ENCODE measurements around the gene FAM83G.
"Not testable (repeated sequence)": the region's sequence is repeated elsewhere in the genome, so short reads cannot be mapped to it uniquely, and the experiment has no call there.

Gene FAM83G

DNA sequence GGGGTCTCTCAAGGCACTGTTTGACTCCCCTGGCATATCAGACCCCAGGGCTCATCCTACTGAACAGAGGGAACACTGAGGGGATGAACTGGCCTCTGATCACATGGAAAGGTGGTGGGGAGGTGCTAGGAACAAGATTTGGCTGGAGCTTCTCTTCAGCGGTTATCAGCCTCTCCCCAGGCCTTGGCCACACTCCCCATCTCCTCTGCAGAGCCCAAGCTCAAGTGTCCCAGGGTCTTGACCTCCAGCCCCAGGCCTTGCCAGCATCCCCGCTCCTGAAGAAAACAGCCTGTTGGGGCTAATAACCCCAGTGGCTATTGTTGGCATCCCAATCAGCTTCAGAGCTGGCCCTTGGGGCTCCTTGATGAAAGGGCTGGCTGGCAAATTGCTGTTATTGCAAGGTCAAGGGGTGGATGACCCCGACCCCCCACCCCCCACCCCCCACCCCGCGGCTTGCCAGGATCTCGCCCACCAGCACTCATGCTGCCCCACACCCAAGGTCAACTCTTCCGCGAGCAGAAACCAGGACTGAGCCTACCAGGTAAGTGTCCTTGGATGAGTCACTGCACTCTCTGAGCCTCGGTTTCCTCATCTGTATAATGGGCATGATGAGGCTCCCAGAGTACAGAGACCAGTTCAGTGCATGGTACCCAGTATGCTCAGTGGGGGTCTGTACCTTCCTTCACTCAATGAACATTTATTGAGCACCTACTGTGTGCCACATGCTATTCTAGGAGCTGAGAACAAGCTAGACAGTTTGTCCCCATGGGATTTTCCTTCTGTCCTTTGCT lies 18.8 kb upstream of the FAM83G start:
- DNase-seq: no peak

DNA sequence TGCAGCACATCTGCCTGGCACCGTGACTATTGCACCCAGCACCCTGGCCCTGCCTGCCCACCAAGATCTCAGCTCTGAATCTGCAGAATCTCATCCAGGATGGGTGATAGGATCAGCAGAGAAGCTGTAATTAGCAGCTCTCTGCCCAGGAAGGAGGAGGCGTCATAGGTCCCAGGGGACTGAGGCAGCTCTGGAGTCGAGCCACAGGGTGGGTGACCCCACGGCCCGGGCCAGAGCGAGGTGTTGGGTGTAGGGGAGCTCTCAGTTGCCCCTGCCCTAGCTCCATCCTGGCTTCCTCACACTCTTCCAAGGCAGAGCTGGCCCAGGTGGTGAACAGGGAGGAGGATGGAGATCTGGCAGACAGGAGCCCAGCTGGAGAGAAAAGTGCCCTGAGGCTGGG lies 18.2 kb upstream of the FAM83G start:
- DNase-seq: no peak

DNA sequence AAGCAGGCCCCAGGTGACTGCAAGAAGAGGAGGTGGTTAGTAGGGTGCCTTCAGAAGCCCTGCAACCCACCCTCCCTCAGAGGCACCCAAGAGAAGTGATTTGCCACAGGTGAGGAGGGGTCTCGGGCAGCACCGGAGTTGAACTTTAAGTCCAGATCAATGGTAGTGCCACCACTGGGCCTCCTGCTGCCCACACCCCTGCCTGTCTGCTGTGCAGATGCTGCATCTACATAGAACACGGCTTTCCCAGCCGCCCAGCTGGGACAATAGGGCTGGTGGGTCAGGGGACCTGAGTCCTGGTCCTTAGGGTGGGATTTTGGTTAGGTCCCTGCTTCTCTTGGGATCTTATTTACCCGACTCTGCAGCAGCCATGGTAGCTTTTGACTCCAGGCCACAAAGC lies 17.6 kb upstream of the FAM83G start:
- DNase-seq: no peak

DNA sequence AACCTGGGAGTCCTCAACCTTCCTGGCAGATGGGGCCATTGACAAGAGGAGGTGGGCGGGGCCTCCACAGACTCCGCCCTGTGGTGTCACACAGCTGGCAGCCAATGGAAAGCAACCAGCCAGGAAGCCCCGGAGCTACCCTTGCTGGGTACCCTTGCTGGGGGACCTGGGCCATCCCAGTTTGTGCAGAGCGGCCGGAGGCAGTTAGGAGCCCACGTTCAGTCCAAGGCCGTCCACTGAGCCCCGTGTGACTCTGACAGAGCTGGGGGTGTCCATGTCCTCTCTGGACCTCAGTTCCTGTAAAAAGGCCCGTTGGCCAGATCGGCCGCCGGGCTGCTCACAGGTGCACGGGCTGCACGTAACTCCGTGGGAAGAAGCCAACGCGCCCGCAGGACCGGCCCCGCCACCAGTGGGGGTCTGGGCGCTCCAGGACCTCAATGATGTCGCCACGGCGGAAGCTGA lies 17.1 kb upstream of the FAM83G start:
- no peak for DNase-seq

DNA sequence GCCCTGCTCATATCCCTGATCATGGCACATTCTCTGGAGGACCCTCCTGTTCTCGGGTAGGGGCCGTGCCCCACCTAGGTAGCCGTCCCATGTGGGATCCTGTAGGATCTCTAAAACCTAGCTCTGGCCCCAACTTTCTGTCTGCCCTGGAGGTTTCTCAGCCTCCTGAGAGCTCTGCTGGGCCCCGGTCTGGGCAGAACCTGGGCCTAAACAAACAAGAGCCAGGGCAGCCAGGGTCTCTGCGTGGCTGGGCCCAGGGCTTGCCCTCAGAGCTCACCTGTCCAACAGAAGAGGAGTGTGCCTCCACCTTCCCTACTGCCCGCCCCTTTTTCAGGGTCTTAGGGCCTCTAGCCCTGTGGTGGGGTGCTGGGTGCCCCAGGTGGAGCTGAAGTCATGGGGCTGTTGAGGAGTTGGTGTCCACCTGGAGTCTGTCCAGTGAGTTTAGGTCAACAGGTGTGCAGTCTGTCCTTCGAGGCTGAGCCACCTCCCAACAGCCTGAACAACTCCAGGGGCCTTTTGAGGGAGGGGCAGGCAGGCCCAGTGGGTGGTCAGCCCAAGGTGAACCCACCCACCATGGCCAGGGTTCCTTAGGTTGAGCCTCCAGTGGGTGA lies 16.6 kb upstream of the FAM83G start:
- not testable (repeated sequence) for DNase-seq

DNA sequence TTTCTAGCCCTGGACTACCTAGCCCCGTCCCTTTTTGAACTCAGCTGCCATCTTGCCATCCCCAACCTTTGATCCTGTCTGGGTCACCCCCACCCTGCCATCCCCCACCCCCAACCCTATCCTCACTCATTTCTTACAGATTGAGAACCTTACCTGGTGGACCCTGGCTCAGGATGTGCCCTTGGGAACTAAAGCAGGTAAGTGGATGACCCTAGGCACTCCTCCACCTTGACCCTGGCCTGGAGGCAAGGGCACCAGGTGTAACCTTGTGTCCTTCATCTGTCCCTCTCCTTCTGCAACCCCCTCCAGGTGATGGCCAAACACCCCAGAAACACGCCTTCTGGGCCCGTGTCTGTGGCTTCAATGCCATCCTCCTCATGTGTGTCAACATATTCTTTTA lies 15.5 kb upstream of the FAM83G start:
- no peak for DNase-seq

DNA sequence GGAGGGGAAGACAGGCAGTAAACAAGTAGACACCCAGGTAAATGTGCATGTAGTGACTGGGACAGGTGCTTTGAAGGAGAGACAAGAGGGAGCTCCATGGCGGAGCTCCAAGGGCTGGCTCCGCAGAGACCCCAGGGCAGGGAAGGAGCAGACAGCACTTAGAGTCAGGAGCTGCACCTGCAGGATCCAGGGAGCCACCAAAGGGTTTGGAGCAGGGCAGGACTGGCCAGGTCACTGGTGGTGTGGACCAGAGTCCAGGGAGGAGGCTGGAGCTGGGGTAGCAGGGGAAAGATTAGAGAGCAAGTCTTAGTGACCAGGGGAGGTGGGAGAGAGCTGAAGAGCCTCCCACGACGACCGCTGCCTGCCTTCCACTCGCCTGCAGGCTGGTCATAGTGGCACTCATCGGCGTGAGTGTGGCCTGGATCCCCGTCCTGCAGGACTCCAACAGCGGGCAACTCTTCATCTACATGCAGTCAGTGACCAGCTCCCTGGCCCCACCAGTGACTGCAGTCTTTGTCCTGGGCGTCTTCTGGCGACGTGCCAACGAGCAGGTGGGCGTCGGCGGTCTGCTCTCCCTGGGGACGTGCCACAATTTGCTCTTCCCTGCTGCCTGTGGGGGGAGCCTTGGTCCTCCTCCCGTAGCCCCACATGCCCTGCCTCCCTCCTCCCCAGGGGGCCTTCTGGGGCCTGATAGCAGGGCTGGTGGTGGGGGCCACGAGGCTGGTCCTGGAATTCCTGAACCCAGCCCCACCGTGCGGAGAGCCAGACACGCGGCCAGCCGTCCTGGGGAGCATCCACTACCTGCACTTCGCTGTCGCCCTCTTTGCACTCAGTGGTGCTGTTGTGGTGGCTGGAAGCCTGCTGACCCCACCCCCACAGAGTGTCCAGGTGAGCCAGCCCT lies 14.7 kb upstream of the FAM83G start:
- no peak for DNase-seq

DNA sequence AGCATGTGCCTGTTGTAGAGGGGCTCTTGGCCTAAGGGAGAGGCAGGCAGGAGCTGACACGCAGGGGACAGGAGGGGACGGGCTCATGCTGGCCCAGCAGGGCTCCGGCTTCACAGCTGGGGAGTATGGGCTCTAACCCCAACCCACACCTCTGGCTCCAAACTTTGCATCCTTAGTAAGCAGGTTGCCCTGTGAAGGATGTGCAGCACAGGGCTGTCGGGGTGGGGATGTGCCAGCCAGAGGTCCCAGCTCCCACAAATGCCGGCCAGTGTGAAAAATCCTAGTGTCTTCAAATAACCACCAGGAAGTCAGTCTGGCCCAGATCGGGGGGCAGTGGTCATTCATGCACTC lies 14.0 kb upstream of the FAM83G start:
- no peak for DNase-seq

DNA sequence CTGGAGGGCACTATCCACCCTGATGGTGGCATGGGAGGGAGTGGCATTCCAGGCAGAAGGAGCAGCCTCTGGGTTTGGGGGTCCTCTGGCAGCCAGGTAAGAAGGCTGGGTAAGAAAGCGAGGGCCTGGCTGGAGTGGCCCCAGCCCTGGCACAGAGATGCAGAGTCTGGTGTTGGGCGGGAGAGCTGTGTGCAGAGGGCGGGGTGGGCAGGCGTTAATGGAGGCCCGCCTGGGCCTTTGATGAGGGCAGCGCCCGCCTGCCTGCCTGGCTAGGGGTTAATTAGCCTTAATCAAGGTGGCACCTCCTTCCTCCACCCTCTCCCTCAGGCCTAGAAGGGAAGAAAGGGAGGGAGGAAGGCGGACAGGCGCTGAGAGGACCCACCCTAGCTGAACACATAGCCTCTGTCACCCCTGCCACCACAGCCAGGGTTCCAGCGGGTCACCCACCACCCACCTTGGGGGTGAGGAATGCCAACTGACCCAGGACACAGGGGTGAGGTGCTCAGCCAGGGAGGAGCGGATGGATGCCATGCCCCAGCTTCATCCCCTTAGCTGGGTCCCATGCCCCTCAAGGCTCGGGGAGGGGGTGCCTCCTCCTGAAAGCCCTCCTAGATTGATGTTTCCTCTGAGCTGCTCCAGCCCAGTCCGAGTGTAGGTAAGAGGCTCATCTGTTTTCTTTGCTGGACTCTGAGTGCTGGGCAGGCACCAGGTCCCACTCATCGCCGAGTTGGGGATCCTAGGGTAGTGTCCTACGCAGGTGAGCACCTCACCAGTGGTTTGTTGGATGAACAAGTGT lies 13.4 kb upstream of the FAM83G start:
- DNase-seq: no peak

DNA sequence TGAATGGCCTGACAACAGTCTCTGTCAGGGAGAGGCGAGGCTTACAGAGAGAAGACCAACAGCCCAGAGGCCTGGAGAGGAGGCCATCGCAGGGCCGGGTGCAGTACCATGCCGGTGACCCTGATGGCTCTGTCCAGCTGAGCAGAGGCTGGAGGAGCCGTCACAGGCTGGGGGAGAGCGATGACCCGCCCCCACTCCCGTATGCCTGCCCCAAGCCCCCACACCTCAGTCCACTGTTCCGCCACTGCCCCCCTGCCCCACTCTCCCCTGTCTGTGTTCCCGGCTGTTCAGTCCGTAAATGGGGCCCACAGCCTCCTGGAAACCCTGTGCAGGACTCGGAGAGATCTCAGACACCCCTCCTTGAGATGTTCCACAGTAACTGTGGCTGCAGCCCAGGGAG lies 12.8 kb upstream of the FAM83G start:
- DNase-seq: no peak

DNA sequence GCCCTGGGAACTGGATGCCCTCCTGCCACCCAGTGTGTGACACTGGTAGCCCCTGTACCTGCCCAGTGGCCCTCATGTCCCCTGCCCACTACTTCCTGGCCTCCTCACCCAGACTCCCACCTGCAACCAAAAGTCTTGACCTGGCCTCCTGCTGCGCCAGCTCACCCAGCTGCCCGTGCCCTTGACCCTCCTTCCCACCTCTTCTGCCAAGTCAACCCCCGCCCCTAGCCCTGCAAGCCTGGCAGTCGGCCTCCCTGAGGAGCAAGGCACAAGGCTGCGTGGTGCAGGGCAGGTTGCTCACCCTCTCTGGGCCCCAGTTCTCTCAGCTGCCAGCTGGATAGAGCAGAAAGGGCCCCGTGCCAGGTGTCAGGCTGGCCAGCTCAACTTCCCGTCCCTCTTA lies 12.3 kb upstream of the FAM83G start:
- no peak for DNase-seq

DNA sequence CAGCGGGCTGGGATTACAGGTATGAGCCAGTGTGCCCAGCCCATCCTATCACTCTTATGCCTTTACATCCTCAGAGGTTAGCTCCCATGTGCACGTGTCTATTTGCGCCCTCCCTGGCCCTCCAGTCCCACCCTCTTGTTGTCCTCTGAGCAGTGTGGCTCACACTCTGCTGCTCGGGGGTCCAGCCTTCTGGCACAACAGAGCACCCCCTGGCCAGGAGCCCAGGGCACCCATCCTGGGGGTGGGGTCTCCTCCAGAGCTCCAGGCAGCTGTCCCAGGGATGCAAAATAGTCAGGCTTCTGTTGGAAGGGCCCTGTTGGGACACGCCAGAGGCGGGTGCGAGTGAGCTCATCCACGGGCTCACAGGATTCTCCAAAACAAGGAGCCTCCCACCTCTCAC lies 11.7 kb upstream of the FAM83G start:
- DNase-seq: no peak

DNA sequence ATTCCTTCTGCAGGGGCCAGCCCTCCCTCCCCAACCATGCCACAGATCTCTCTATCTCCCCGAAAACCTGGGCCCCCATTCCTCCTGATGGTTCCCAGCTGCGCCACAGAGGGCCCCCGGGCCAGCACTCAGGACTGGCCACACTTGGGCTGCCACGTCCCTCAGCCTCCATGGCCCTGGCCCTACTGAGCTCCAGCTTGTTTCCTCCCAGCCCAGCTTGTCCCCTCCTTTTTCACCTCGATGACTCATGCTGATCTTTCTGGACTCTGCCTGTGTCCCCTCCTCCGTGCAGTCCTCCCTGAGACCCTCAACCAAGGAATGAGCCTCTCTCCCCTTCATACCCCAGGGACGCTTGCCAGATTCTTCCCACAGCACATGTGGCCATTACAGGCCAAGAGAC lies 10.9 kb upstream of the FAM83G start:
- DNase-seq: no peak

DNA sequence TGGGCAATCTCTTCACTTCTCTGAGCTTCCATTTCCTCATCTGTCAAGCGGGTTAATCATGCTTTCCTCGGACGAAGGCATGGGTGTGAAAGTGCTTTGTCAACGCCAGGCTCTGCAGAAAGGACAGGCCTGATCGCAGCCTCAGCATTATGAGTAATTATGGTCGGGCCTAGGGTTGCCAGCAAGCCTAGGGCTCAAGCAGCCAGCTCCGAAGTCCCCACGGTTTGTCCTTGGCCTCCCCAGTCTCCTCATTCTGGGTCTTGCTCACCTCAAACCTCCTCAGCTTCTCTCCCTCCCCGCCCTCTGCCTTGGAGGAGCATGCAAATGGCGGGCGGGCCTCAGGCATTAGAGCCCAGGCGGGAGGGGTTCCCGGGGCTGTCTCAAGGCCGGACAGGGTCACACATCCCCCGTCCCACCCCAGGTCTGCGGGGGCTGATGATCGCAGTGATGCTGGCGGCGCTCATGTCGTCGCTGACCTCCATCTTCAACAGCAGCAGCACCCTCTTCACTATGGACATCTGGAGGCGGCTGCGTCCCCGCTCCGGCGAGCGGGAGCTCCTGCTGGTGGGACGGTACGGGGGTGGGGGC lies 10.2 kb upstream of the FAM83G start:
- no peak for DNase-seq

DNA sequence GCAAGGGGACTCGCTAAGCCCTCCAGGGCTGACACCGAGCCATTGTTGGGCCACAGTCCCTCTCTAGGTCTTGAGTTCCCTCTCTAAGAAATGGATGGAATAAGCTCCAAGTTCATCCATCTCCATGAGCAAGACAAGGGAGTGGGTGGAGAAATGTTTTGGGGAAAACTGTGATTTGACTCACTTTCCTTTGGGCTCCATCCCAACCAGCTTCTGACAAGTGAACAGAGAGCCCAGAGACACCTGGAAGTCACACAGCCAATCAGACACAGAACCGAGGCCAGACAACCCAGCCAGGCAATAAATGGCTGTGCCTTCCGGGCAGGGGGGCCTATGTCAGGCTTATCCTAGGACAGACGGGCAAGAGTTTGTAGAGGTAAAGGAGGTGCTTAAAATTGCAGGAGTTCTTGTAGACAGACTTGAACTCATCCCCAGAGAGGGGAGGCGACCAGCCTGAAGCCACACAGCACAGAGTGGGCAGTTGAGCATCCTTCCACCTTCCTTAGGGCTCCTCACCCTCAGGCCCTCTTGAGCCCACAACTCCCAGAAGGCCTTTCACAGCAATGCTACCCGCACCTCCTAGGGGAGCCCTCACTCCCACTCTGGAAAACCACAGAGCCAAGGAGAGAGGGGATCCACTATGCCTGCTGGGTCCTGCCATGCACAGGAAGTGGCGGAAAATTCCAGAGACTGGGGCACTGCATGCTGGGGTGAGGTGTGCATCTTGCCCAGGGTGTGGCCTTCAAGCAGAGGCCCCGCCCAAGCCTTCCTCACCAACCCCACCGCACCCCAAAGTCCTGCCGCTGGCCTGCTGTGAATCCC lies 9.5 kb upstream of the FAM83G start:
- DNase-seq: no peak

DNA sequence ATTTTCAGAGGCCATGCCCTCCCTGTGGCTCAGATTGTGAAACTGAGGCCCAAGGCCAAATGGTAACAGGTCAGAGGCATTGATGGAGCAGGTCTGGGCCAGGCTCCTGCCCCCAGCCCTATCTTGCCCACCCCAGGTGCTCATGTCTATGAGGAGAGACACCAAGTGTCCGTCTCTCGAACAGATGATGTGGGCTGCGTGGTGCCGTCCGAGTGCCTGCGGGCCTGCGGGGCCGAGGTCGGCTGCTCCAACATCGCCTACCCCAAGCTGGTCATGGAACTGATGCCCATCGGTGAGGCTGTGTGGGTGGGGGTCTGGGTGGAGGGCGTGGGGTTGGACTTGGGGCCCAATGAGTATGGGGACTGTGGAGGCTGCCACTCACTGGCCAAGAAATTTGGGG lies 8.7 kb upstream of the FAM83G start:
- no peak for DNase-seq

DNA sequence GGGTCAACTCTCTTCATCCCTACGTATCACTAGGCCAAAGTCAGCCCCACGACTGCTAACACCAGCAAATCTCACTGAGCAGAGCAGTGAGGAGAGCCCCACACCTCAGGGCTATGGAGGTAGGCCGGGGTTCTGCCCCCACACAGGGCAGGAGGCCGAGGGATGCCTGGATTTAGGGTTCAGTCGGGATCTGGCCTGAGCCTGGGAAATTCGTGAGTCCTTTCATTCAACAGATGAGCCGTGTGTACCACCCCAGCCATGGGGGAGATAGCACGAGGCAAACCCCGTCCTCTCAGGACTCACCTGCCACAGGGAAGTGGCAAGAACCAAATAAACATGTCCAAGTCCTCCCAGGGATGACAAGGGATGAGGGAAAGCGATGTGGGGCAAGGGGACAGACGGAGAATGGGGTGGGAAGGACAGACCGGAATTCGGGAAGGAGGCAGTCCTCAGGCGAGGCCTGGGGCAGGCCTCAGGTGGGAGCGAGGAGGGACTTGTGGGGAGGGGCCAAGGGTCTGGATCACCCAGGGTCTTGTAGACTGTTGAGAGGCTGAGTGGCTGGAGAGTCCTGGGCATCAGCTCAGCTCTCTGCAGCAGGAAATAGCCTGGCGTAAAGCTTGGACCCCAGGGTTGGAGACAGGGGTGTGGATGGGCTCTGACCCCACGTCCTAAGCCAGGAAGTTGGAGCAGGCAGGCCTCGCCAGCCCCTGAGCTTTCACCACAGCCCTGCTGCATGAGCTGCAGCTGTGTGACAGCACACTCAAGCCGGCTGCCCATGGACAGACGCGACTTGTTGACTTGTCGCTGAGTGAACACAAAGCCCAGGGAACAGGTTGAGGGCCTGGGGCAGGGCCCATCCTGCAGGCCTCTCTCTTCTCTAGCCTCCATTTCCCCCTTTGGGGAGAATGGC lies 7.9 kb upstream of the FAM83G start:
- DNase-seq: no peak

DNA sequence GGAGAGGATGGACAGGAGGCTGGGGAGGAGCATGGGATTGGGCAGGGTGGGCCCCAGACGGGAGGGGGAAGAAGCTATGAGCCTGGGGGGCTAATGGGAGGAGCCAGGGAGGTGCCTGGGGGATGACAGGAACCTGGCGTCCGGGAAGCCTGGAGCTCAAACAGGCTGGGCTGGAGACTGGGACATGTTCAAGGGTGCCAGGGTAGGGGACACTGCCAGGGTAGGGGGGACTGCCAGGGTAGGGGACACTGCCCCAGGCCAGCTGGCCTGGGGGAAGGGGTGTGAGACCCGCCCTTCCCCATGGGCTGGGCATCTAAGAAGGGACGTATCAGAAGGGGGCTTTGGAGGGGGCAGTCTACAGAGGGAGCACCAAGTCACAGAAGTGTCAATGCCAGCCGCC lies 7.0 kb upstream of the FAM83G start:
- DNase-seq: no peak

DNA sequence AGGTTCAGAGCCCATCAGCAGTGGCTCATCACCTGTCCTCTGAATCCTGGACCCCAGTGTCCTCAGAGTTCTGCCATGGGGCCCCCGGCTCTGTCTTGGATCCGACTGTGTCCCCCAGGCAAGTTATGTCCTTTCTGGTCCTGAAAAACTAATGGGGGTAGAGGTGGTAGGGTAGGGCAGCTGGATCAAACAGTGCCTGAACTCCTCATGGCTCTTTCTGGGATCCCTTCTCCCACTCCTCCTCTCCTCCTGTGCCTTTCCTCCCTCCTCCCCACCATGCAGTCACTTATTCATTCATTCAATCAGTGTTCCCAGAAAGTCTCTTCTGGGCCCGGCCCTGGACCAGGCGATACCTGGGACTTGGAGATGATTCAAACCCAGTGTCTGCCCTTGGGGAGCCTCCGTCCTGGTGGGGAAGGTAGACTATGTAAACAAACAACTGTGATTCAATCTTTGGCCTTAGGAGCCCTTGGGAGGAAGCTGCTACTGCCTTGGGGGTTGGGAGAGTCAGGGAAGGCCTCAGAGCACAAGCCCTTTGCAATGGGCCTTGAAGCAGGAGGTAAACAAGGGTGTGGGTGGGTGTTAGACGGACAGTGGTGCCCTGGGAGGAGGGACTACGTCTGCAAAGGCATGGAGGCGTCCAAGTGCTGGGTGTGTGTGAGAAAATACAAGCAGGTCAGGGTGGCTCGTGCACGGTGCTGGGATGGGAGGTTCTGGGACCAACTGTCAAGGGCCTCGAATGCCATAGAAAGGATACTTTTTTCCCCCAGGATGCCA lies 6.4 kb upstream of the FAM83G start:
- no peak for DNase-seq

DNA sequence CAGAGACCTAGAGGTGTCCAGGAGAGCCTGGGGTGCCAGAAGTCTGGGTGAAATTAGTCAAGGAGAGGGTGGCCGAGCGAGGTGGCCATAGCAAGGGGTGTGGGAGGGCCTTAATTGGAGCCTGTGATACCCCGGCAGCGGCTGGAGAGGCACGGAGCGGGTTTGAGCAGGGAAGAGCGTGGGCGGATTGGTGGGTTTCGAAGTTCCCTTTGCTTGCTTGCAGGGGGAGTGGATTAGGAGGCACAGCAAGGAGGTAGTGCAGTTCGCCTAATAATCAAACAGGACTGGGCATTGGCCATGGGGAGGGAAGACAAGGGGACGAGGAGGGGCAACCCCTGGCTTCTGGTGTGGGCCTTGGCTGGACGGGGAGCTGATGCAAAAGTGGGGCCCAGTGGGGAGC lies 5.4 kb upstream of the FAM83G start:
- no peak for DNase-seq
